IMR-90 (cell line): Measurements from ENCODE around the gene ZNF771. TPM values are rescaled to one million over a fixed set of nuclear protein-coding genes. Genes with fewer than 3 reads are reported as not detected.

Experiments
- ATAC-seq: fragments of 200-7000 bp; cut with Tn5 transposase; 2 replicates; pipeline ENCODE4 v1.9.1; 2020; ENCODE audit warnings: low read depth, mild to moderate bottlenecking, moderate library complexity
- BruUV-seq: library from RNA; stranded (reverse); fragments of 400-500 nt; replicated peaks from 2 replicates; lab custom pipeline; 2021; lab: Mats Ljungman, UMichigan
- CTCF ChIA-PET: fragments of 300-600 bp; formaldehyde crosslinking; extraction: SDS; loops from one replicate; lab custom pipeline; 2021; ENCODE audit warnings: antibody characterized with exemption; lab: Yijun Ruan, JAX
- POLR2A ChIA-PET: fragments of 300-600 bp; sonication (Branson Sonifier 250); formaldehyde crosslinking; loops from one replicate; lab custom pipeline; 2022; ENCODE audit warnings: antibody characterized with exemption; ENCODE audit not compliant: unreplicated experiment; lab: Charles Lee
- DNase-seq: peaks from one replicate; pipeline ENCODE4 v3.0.0; 2013
- H2AFZ ChIP-seq: replicated peaks from 2 replicates; pipeline ENCODE3; 2013; ENCODE audit warnings: low read length, mild to moderate bottlenecking; ENCODE audit not compliant: poor library complexity
- H2AK5ac ChIP-seq: 2 replicates; pipeline ENCODE4 v1.6.1; 2013; ENCODE audit warnings: low read depth, low read length, inconsistent platforms
- H2AK9ac ChIP-seq: replicated peaks from 2 replicates; pipeline ENCODE3; 2013; ENCODE audit warnings: mild to moderate bottlenecking, low read depth, low read length, moderate library complexity; ENCODE audit not compliant: poor library complexity
- H2BK120ac ChIP-seq: 2 replicates; pipeline ENCODE4 v1.6.1; 2013; ENCODE audit warnings: low read depth, low read length, inconsistent platforms
- H2BK15ac ChIP-seq: 3 replicates; pipeline ENCODE4 v1.6.1; 2013; ENCODE audit warnings: low read depth, low read length, inconsistent platforms
- H2BK20ac ChIP-seq: 2 replicates; pipeline ENCODE4 v1.6.1; 2013; ENCODE audit warnings: low read depth, mild to moderate bottlenecking, inconsistent platforms, low read length, moderate library complexity
- H2BK5ac ChIP-seq: 2 replicates; pipeline ENCODE4 v1.6.1; 2013; ENCODE audit warnings: mild to moderate bottlenecking, low read depth, low read length, inconsistent platforms; ENCODE audit not compliant: poor library complexity, severe bottlenecking
- H3K14ac ChIP-seq: replicated peaks from 2 replicates; pipeline ENCODE4 v1.6.1; 2013; ENCODE audit warnings: low read depth, low read length, inconsistent platforms
- H3K18ac ChIP-seq: 2 replicates; pipeline ENCODE4 v1.6.1; 2013; ENCODE audit warnings: low read depth, low read length, control low read depth
- H3K23ac ChIP-seq: 2 replicates; pipeline ENCODE4 v1.6.1; 2013; ENCODE audit warnings: low read depth, low read length, inconsistent platforms
- H3K27ac ChIP-seq: 2 replicates; pipeline ENCODE4 v1.5.1; 2013; ENCODE audit warnings: mild to moderate bottlenecking, control low read depth, low read length; ENCODE audit not compliant: insufficient read depth
- H3K27me3 ChIP-seq: 2 replicates; pipeline ENCODE4 v1.6.1; 2013; ENCODE audit warnings: low read length; ENCODE audit not compliant: control insufficient read depth, insufficient read depth
- H3K36me3 ChIP-seq: 2 replicates; pipeline ENCODE4 v1.6.1; 2013; ENCODE audit warnings: low read length, mixed read lengths; ENCODE audit not compliant: control insufficient read depth, insufficient read depth
- H3K4ac ChIP-seq: 2 replicates; pipeline ENCODE4 v1.6.1; 2013; ENCODE audit warnings: low read depth, low read length, inconsistent platforms
- H3K4me1 ChIP-seq: 2 replicates; pipeline ENCODE4 v1.6.1; 2013; ENCODE audit warnings: low read length, mixed read lengths; ENCODE audit not compliant: control insufficient read depth, insufficient read depth
- H3K4me2 ChIP-seq: 2 replicates; pipeline ENCODE4 v1.6.1; 2013; ENCODE audit warnings: low read depth, mild to moderate bottlenecking, control low read depth, low read length, moderate library complexity
- H3K4me3 ChIP-seq: 2 replicates; pipeline ENCODE4 v1.5.1; 2013; ENCODE audit warnings: low read depth, mild to moderate bottlenecking, control low read depth, low read length, moderate library complexity; ENCODE audit not compliant: insufficient read depth
- H3K56ac ChIP-seq: 2 replicates; pipeline ENCODE4 v1.6.1; 2013; ENCODE audit warnings: low read length, inconsistent platforms; ENCODE audit not compliant: insufficient read depth; ENCODE audit errors: extremely low read depth
- H3K79me1 ChIP-seq, 2 experiments: 2 replicates each; pipeline ENCODE4 v1.6.1; 2013; ENCODE audit warnings: low read length in 2 of 2, inconsistent platforms in 1 of 2, low read depth in 1 of 2
- H3K9ac ChIP-seq: 2 replicates; pipeline ENCODE4 v1.6.1; 2013; ENCODE audit warnings: low read depth, low read length, control low read depth
- H3K9me1 ChIP-seq: 2 replicates; pipeline ENCODE4 v1.6.1; 2013; ENCODE audit warnings: low read length, inconsistent platforms; ENCODE audit not compliant: insufficient read depth
- H3K9me3 ChIP-seq: 2 replicates; pipeline ENCODE4 v1.6.1; 2013; ENCODE audit warnings: low read length; ENCODE audit not compliant: control insufficient read depth, insufficient read depth
- H4K20me1 ChIP-seq: 2 replicates; pipeline ENCODE4 v1.6.1; 2013; ENCODE audit warnings: low read length, inconsistent platforms; ENCODE audit not compliant: insufficient read depth
- H4K5ac ChIP-seq: 2 replicates; pipeline ENCODE4 v1.6.1; 2013; ENCODE audit warnings: mild to moderate bottlenecking, low read depth, low read length, control low read depth
- H4K8ac ChIP-seq, 2 experiments: 2 replicates each; pipeline ENCODE4 v1.6.1; 2013; ENCODE audit warnings: low read depth in 2 of 2, low read length in 2 of 2, control low read depth in 1 of 2, inconsistent platforms in 1 of 2
- H4K91ac ChIP-seq: 2 replicates; pipeline ENCODE4 v1.6.1; 2013; ENCODE audit warnings: low read depth, low read length, inconsistent platforms; ENCODE audit not compliant: insufficient read depth
- CEBPB ChIP-seq: IDR thresholded peaks from 2 replicates; pipeline ENCODE4 v1.6.1; 2012; ENCODE audit warnings: low read depth, low read length, improper control_type of control experiment
- FOS ChIP-seq: fragments of 150-350 bp; IDR thresholded peaks from 2 replicates; pipeline ENCODE4 v1.6.1; 2016; ENCODE audit warnings: low read depth, low read length
- WGBS, 2 experiments: methylation state at CpG; one replicate each; pipeline versions ENCODE4 v1.1.5 to v1.1.7; 2013; ENCODE audit warnings: missing lambda C conversion rate in 2 of 2; ENCODE audit not compliant: insufficient read length in 1 of 2; ENCODE audit errors: extremely low coverage in 2 of 2; 5-methylcytosine and 5-hydroxymethylcytosine counted together
- dilution Hi-C: fragments of 300-500 bp; cut with HindIII; formaldehyde crosslinking; loops from one replicate; pipeline ENCODE4 v1.14.3; 2018; ENCODE audit warnings: low sequenced_read_pairs; ENCODE audit not compliant: unreplicated experiment
- in situ Hi-C: fragments of 300-500 bp; cut with MboI; formaldehyde crosslinking; loops from 3 replicates; pipeline ENCODE4 v1.14.3; 2019; ENCODE audit warnings: low sequenced_read_pairs, inconsistent platforms, mixed read lengths
- intact Hi-C: fragments of 100-400 bp; cut with micrococcal nuclease; formaldehyde crosslinking; loops from 2 replicates; pipeline ENCODE4 v1.10.0; 2022
- polyA plus RNA-seq, 3 experiments: library from polyadenylated mRNA; depleted of rRNA; stranded (reverse); fragments of >200 nt; gene quantifications; 2 replicates each; pipeline ENCODE4 v1.2.3, GENCODE V29; 2012; ENCODE audit warnings: low replicate concordance in 1 of 3
- total RNA-seq: library from RNA; depleted of rRNA; stranded (reverse); fragments of >200 nt; gene quantifications from 2 replicates; pipeline ENCODE4 v1.2.3, GENCODE V29; 2012

The ZNF771 gene
- total and polyA plus RNA-seq, 2 of the 4 experiments (the other 2 are of a cell fraction): 5.2 to 10.9 TPM

GRCh38 chr16:30372038-30372712 lies 35.2 kb upstream of the ZNF771 start:
- no CpG with 5 or more reads among the region's 6 CpGs for WGBS, 2 experiments
- H2AFZ ChIP-seq: peak overlapping the region; percentile 86
- H3K4me1 ChIP-seq: peaks cover 4% of the 10 kb centered on the region
- ChIA-PET POLR2A (no interaction called here), CTCF (no interaction called here)
- no peak overlapping the region for H3K14ac ChIP-seq
- H3K23ac ChIP-seq: no peak overlapping the region
- H2AK5ac ChIP-seq: peak overlapping the region; percentile 92; the same call in 1 of the 2 replicates
- no peak for TF ChIP-seq CEBPB
- no peak for TF ChIP-seq FOS
- peaks cover 0 to 37% of the 10 kb centered on the region in 2 experiments; a peak in 2 of 4 replicates for H3K79me1 ChIP-seq
- no peak overlapping the region for H3K9ac ChIP-seq
- no peak for ATAC-seq
- H2BK5ac ChIP-seq: no peak overlapping the region
- no peak for DNase-seq
- H3K27ac ChIP-seq: no peak overlapping the region
- 0 out of 2 replicates have a peak overlapping the region, but pooled peaks have one; percentile 45 for H4K91ac ChIP-seq
- peaks cover 21% of the 10 kb centered on the region for H3K9me1 ChIP-seq
- H2AK9ac ChIP-seq: peak overlapping the region; percentile 89
- H4K8ac ChIP-seq: peak overlapping the region; percentile 44 to 87; a peak in 3 of 4 replicates
- 0 out of 3 replicates have a peak overlapping the region, but pooled peaks have one; percentile 2 for H2BK15ac ChIP-seq
- H3K18ac ChIP-seq: no peak overlapping the region
- no peak overlapping the region for H3K4me2 ChIP-seq
- 0 out of 2 replicates have a peak, but pooled peaks cover 2% of the 10 kb centered on the region for H3K36me3 ChIP-seq
- H4K5ac ChIP-seq: no peak overlapping the region; the same call in 1 of the 2 replicates
- no peak overlapping the region for H2BK120ac ChIP-seq
- H3K4me3 ChIP-seq: no peak overlapping the region
- intact Hi-C loops (no loop called here), dilution Hi-C loops (no loop called here), in situ Hi-C loops (no loop called here)
- H3K56ac ChIP-seq: no peak overlapping the region
- H3K27me3 ChIP-seq: no peaks in the 10 kb centered on the region
- H4K20me1 ChIP-seq: peaks cover 23% of the 10 kb centered on the region
- no peak overlapping the region for H3K4ac ChIP-seq
- H2BK20ac ChIP-seq: no peak overlapping the region
- H3K9me3 ChIP-seq: no peaks in the 10 kb centered on the region
- no TSS peak for BruUV-seq
